Activated naive CD8-positive, alpha-beta T cell treated with anti-CD3 and anti-CD28 coated beads for 36 hours (primary cell): ENCODE data around the gene FXYD4. TPM values are rescaled to one million over a fixed set of nuclear protein-coding genes. Genes with fewer than 3 reads are reported as not detected.

Experiments
- DNase-seq: peaks from one replicate; pipeline ENCODE4 v3.0.0; 2021
- H3K27ac Mint-ChIP-seq: one replicate; pipeline ENCODE4 v1.8.0; 2022; ENCODE audit warnings: mild to moderate bottlenecking, moderate library complexity, mixed read lengths
- H3K27me3 Mint-ChIP-seq: one replicate; pipeline ENCODE4 v1.8.0; 2022; ENCODE audit warnings: mild to moderate bottlenecking, mixed read lengths
- H3K36me3 Mint-ChIP-seq: one replicate; pipeline ENCODE4 v1.8.0; 2021; ENCODE audit warnings: mild to moderate bottlenecking, mixed read lengths
- H3K4me1 Mint-ChIP-seq: one replicate; pipeline ENCODE4 v1.8.0; 2021; ENCODE audit warnings: mixed read lengths
- H3K4me3 Mint-ChIP-seq: one replicate; pipeline ENCODE4 v1.8.0; 2022; ENCODE audit warnings: mild to moderate bottlenecking, moderate library complexity, mixed read lengths
- H3K9me3 Mint-ChIP-seq: one replicate; pipeline ENCODE4 v1.8.0; 2022; ENCODE audit warnings: mixed read lengths
- total RNA-seq, 2 experiments: library from RNA; stranded (reverse); gene quantifications; one replicate each; pipeline ENCODE4 v1.2.3, GENCODE V29; 2021

FXYD4 gene
- total RNA-seq, 2 experiments from 2014 or later = not detected

GRCh38 chr10:43424416-43424815 lies 53.0 kb downstream of the FXYD4 start:
- H3K27me3 Mint-ChIP-seq = no peaks in the 10 kb centered on the region
- peaks cover 6% of the 10 kb centered on the region for H3K9me3 Mint-ChIP-seq

More at GRCh38 chr10:43424416-43424815, 53.0 kb downstream of the FXYD4 start:
- Mint-ChIP-seq H3K4me3 (no peak overlapping the region), H3K36me3 (peaks cover 7% of the 10 kb centered on the region), H3K4me1 (peaks cover 29% of the 10 kb centered on the region), H3K27ac (no peak overlapping the region)
- no peak for DNase-seq

Other genes with a start within 250 kb of the FXYD4 start
- 10 to 100 TPM; 16.2 to 16.8 TPM for gene CSGALNACT2, start 233.2 kb upstream of the FXYD4 start, total RNA-seq
- under 1 TPM; 0.40 to 0.45 TPM for gene RASGEF1A, start 104.6 kb upstream of the FXYD4 start, total RNA-seq
- 100 to 1,000 TPM; 530 to 544 TPM for gene HNRNPF, start 37.5 kb downstream of the FXYD4 start, total RNA-seq
- 1 to 10 TPM; 2.4 to 2.9 TPM for gene ZNF487, start 65.5 kb downstream of the FXYD4 start, total RNA-seq
- gene ZNF239, start 203.0 kb downstream of the FXYD4 start, total RNA-seq = 1 to 10 TPM; 1.5 to 1.7 TPM
- 1 to 10 TPM; 7.4 to 9.6 TPM for gene ZNF485, start 234.8 kb downstream of the FXYD4 start, total RNA-seq